Measurements from ENCODE around the gene CELA1.
"Not testable (repeated sequence)": the region's sequence is repeated elsewhere in the genome, so short reads cannot be mapped to it uniquely, and the experiment has no call there.

The CELA1 gene

DNA sequence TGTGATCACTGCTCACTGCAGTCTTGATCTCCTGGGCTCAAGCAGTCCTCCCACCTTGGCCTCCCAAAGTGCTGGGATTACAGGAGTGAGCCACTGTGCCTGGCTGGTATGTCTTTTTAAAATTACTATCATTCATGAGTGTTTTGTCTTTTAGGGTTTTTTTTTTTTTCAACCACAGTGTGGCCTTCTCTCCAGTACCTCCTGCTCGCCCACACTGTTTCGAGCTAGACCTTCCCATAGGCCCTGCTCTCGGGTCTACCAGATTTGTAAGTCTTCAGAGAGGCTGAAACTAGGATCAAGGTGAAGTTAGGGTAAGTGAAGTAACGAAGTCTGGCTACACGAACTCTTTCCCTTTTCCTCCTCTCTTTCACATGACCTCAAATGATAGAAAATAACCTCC is 24.0 kb downstream of the CELA1 start:
- no peak for DNase-seq (ENCODE audit: low read depth in 1 of 2, low spot score in 1 of 2)
- TF ChIP-seq, protein P1, sequence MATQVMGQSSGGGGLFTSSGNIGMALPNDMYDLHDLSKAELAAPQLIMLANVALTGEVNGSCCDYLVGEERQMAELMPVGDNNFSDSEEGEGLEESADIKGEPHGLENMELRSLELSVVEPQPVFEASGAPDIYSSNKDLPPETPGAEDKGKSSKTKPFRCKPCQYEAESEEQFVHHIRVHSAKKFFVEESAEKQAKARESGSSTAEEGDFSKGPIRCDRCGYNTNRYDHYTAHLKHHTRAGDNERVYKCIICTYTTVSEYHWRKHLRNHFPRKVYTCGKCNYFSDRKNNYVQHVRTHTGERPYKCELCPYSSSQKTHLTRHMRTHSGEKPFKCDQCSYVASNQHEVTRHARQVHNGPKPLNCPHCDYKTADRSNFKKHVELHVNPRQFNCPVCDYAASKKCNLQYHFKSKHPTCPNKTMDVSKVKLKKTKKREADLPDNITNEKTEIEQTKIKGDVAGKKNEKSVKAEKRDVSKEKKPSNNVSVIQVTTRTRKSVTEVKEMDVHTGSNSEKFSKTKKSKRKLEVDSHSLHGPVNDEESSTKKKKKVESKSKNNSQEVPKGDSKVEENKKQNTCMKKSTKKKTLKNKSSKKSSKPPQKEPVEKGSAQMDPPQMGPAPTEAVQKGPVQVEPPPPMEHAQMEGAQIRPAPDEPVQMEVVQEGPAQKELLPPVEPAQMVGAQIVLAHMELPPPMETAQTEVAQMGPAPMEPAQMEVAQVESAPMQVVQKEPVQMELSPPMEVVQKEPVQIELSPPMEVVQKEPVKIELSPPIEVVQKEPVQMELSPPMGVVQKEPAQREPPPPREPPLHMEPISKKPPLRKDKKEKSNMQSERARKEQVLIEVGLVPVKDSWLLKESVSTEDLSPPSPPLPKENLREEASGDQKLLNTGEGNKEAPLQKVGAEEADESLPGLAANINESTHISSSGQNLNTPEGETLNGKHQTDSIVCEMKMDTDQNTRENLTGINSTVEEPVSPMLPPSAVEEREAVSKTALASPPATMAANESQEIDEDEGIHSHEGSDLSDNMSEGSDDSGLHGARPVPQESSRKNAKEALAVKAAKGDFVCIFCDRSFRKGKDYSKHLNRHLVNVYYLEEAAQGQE (IDR thresholded peaks at IDR 0.05; ENCODE audit: insufficient replicate concordance, low read depth): no peak
- TF ChIP-seq GABPA (IDR thresholded peaks at IDR 0.05; ENCODE audit: low read depth): no peak
- TF ChIP-seq SPI1 (IDR thresholded peaks at IDR 0.05; ENCODE audit: borderline replicate concordance, low read depth): no peak
- TF ChIP-seq, protein P2, sequence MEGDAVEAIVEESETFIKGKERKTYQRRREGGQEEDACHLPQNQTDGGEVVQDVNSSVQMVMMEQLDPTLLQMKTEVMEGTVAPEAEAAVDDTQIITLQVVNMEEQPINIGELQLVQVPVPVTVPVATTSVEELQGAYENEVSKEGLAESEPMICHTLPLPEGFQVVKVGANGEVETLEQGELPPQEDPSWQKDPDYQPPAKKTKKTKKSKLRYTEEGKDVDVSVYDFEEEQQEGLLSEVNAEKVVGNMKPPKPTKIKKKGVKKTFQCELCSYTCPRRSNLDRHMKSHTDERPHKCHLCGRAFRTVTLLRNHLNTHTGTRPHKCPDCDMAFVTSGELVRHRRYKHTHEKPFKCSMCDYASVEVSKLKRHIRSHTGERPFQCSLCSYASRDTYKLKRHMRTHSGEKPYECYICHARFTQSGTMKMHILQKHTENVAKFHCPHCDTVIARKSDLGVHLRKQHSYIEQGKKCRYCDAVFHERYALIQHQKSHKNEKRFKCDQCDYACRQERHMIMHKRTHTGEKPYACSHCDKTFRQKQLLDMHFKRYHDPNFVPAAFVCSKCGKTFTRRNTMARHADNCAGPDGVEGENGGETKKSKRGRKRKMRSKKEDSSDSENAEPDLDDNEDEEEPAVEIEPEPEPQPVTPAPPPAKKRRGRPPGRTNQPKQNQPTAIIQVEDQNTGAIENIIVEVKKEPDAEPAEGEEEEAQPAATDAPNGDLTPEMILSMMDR (IDR thresholded peaks at IDR 0.05; ENCODE audit: insufficient read depth, low read length): no peak
- no peak for TF ChIP-seq POLR2AphosphoS5 (IDR thresholded peaks at IDR 0.05; ENCODE audit: low read depth)
- H3K27ac ChIP-seq (replicated peaks): peak overlapping the region; percentile 97
- H3K4me3 ChIP-seq (replicated peaks; ENCODE audit: insufficient read depth, low read length): peak overlapping the region; percentile 49
- H3K27me3 ChIP-seq (ENCODE audit: insufficient read depth, poor library complexity, severe bottlenecking): no peaks in the 10 kb centered on the region

DNA sequence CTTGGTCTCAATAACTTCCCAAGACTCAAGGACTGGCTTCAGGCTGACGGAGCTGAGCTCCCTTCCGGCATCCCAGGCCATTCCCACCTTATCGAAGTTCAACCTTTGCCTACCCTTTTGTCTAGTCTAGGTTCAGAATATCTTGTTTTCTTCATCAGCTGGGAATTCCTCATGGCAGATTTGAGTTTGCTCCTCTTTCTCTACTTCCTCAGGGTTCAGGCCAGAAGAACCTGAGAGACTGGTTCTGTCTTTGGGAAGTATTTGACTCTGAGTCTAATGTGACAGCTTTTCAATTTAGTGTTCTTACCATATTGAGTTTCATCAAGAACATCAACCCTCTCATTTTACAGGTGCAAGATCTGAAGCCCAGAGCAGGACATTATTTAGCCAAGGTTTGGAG is 24.6 kb downstream of the CELA1 start:
- DNase-seq (ENCODE audit: low read depth in 1 of 2, low spot score in 1 of 2): no peak
- Histone ChIP-seq H3K27ac (replicated peaks) (peak overlapping the region; percentile 69), H3K4me3 (replicated peaks; ENCODE audit: insufficient read depth, low read length) (no peak overlapping the region), H3K27me3 (ENCODE audit: insufficient read depth, poor library complexity, severe bottlenecking) (no peaks in the 10 kb centered on the region)
- TF ChIP-seq GABPA (IDR thresholded peaks at IDR 0.05; ENCODE audit: low read depth): no peak

DNA sequence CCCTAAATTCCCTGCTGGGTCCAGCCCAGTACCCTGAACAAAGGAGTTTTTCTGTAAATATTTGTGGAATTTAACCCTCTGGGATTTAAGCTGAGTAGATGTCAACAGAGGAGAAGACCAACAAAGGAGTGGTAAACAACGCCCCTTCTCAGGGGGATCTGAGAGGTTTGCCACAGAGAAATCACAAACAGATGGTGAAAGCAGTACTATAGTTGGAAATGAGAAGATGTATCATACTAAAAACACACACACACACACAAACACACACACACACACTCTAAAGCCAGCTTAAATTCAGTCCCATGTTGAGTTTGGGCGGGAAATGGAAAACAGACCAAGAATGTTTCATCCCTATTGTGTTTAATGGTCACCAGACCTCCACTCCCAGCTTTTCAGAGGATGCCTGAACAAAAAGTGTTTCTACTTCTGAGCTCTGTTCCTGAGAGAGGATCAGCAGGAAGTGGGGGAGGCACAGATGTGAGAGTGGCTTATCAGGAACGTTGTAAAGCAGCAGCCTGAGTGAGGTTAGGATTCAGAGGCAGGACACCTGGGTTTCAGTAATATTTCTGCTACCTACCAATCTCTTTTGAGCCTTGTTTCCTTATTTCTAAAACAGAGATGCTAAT is 25.7 kb downstream of the CELA1 start:
- Histone ChIP-seq H3K27me3 (ENCODE audit: insufficient read depth, poor library complexity, severe bottlenecking) (no peaks in the 10 kb centered on the region), H3K27ac (replicated peaks) (peak overlapping the region; percentile 69), H3K4me3 (replicated peaks; ENCODE audit: insufficient read depth, low read length) (no peak overlapping the region)
- DNase-seq (ENCODE audit: low read depth in 1 of 2, low spot score in 1 of 2): peak in 1 of 2 experiments; percentile 56
- TF ChIP-seq POLR2AphosphoS5 (IDR thresholded peaks at IDR 0.05; ENCODE audit: low read depth) (peak; percentile 35; the same call in 1 of the 2 replicates), SPI1 (IDR thresholded peaks at IDR 0.05; ENCODE audit: borderline replicate concordance, low read depth) (no peak)

DNA sequence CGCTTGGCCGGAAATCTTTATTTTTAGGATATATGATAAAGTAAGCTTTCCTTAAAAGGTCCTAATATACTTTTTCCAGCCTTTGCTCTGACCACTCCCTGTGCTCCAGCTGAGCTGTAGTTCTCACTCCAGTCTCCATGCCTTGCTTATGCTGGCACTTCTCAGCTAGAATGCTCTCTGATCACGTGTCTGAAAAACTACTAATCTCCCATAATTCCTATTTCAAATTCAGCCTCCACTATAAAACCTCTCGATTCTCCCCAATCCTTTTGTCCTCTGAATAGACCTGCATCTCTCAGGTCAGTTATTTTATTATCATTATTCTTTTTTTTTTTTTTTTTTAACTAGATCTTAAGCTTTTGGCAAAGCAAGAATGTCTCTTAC is 26.2 kb downstream of the CELA1 start:
- Histone ChIP-seq H3K27me3 (ENCODE audit: insufficient read depth, poor library complexity, severe bottlenecking) (no peaks in the 10 kb centered on the region), H3K27ac (replicated peaks) (peak overlapping the region; percentile 69), H3K4me3 (replicated peaks; ENCODE audit: insufficient read depth, low read length) (no peak overlapping the region)
- TF ChIP-seq, protein P1 (IDR thresholded peaks at IDR 0.05; ENCODE audit: insufficient replicate concordance, low read depth): no peak
- no peak for TF ChIP-seq GABPA (IDR thresholded peaks at IDR 0.05; ENCODE audit: low read depth)
- no peak for TF ChIP-seq SPI1 (IDR thresholded peaks at IDR 0.05; ENCODE audit: borderline replicate concordance, low read depth)
- no peak for DNase-seq (ENCODE audit: low read depth in 1 of 2, low spot score in 1 of 2)

DNA sequence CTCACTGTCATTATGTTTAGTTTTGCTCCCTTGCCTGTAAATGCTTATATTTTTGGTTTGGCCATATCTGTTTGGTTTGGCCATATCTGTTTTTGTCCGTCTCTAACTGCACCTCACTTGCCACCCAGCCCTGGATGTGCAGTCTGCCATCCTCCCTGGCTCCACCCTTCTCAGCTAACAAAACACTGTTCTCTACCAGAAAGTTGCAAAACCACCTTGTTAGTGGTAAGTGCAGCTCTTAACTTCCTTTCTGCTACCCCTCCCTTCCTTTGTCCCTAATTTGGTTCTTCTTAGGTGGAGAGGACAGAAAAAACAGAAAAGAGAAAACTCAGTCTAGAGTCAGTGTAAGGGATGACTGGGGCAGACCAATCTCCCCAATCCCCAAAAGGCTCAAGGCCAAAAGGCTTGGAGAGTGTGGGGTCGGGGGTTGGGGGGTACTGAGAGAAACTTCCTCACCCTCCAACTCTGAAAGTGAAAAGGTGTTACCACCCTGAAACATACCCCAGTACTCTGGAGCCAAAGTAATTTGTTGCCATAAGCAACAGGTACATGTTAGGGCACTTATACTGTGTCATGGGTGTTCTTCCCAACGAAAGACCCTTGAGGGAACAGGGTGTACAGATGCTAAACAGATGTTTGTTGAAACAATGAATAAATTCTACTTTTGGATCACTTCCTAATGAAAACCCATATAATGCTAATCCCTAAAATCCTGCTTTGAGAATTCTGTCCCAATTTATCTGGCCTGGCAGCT is 27.5 kb downstream of the CELA1 start:
- H3K4me3 ChIP-seq (replicated peaks; ENCODE audit: insufficient read depth, low read length): no peak overlapping the region
- DNase-seq (ENCODE audit: low read depth in 1 of 2, low spot score in 1 of 2): peak in 1 of 2 experiments; percentile 90
- TF ChIP-seq, protein P2 (IDR thresholded peaks at IDR 0.05; ENCODE audit: insufficient read depth, low read length): no peak
- TF ChIP-seq SPI1 (IDR thresholded peaks at IDR 0.05; ENCODE audit: borderline replicate concordance, low read depth) (peak; percentile 82), POLR2AphosphoS5 (IDR thresholded peaks at IDR 0.05; ENCODE audit: low read depth) (peak; percentile 53; the same call in 1 of the 2 replicates)
- TF ChIP-seq, protein P1 (IDR thresholded peaks at IDR 0.05; ENCODE audit: insufficient replicate concordance, low read depth): no peak
- H3K27ac ChIP-seq (replicated peaks): peak overlapping the region; percentile 69
- no peaks in the 10 kb centered on the region for H3K27me3 ChIP-seq (ENCODE audit: insufficient read depth, poor library complexity, severe bottlenecking)

DNA sequence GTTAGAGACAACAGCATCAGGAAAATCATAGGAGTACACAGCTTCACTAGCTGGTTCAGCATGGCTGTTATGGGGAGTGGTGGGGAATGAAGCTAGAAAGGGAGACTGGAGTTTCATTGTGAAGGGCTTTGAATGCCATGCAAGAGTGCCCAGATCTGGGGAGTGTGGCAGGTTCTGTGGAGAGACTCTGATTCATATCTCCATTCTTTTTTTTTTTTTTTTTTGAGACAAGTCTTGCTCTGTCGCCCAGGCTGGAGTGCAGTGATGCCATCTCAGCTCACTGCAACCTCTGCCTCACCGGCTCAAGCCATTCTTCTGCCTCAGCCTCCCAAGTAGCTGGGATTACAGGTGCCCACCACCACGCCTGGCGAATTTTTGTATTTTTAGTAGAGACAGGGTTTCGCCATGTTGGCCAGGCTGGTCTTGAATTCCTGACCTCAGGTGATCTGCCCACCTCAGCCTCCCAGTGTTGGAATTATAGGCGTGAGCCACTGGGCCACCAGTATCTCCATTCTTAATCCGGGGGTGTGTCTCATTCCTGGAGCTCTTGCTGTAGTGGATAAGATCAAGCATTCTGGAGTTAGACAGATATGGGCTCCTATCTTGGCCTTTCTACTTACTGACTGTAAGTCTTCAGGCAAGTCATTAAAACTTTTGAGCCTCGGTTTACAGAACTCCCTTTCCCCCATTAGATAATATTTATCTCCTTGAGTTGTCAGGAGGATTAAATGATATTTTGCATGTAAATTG is 28.2 kb downstream of the CELA1 start:
- H3K27ac ChIP-seq (replicated peaks): peak overlapping the region; percentile 69

More for the DNA sequence above, 28.2 kb downstream of the CELA1 start:
- DNase-seq (ENCODE audit: low read depth in 1 of 2, low spot score in 1 of 2); H3K4me3 ChIP-seq (replicated peaks; ENCODE audit: insufficient read depth, low read length); H3K27me3 ChIP-seq (ENCODE audit: insufficient read depth, poor library complexity, severe bottlenecking): not testable (repeated sequence)

Data from HL-60 (cell line).